ENCODE measurements around the gene SMNDC1.

DNA sequence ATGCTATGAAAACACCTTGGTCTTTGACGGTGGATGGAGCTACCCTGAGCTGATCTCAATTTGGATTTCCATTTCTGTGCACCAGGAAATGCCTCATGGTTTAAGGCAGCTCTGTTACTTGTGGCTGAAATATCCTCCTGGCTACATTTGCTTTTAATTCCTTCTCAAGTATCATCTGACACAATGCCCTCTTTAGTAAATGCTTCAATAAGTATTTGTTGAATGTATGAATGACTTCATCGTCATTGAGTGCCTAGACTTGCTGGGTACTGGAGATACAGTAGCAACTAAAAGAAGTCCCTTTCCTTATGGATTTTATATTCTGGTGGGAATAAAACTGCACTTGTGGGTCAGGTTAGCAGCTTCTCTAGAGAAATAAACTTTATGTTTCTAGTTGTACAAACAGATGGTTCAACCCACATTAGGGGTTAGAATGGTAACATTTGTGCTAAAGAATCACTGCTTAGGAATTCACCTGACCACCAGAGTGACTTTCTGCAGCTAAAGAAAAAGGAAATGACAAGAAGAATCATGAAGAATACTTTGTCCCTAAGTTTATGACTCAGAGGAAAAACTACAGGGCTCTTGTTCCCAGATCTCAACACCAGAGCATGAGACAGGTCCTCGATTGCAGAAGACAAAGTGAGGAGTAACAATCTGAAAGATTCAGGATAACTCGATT is 21.8 kb upstream of the SMNDC1 start:
- TF ChIP-seq YY1 (IDR thresholded peaks at IDR 0.05; ENCODE audit: low read depth), result no peak
- TF ChIP-seq ZBTB7A (IDR thresholded peaks at IDR 0.05; ENCODE audit: low read depth), result no peak
- TF ChIP-seq CEBPB (IDR thresholded peaks at IDR 0.05), result no peak
- no peak for TF ChIP-seq EGR1 (IDR thresholded peaks at IDR 0.05)
- no peak for TF ChIP-seq TAF1 (IDR thresholded peaks at IDR 0.05; ENCODE audit: low read depth)
- no peak for TF ChIP-seq CREB1 (IDR thresholded peaks at IDR 0.05; ENCODE audit: low read depth)
- no peak for TF ChIP-seq TEAD4 (IDR thresholded peaks at IDR 0.05)
- no peak for TF ChIP-seq FOXM1 (IDR thresholded peaks at IDR 0.05; ENCODE audit: borderline replicate concordance, low read depth)
- TF ChIP-seq EP300 (IDR thresholded peaks at IDR 0.05; ENCODE audit: borderline replicate concordance), result peak; percentile 40; the same call in 1 of the 2 replicates
- TF ChIP-seq, protein P1, sequence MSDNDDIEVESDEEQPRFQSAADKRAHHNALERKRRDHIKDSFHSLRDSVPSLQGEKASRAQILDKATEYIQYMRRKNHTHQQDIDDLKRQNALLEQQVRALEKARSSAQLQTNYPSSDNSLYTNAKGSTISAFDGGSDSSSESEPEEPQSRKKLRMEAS (IDR thresholded peaks at IDR 0.05), result no peak

Data from Ishikawa (cell line).